ENCODE data around the gene SOCS1. TPM values are rescaled to one million over a fixed set of nuclear protein-coding genes. Genes with fewer than 3 reads are reported as not detected.
"Not testable (repeated sequence)": the region's sequence is repeated elsewhere in the genome, so short reads cannot be mapped to it uniquely, and the experiment has no call there.

The SOCS1 gene
- total and polyA plus RNA-seq, 11 donors: 0.63 to 14.8 (median 2.9) TPM

DNA sequence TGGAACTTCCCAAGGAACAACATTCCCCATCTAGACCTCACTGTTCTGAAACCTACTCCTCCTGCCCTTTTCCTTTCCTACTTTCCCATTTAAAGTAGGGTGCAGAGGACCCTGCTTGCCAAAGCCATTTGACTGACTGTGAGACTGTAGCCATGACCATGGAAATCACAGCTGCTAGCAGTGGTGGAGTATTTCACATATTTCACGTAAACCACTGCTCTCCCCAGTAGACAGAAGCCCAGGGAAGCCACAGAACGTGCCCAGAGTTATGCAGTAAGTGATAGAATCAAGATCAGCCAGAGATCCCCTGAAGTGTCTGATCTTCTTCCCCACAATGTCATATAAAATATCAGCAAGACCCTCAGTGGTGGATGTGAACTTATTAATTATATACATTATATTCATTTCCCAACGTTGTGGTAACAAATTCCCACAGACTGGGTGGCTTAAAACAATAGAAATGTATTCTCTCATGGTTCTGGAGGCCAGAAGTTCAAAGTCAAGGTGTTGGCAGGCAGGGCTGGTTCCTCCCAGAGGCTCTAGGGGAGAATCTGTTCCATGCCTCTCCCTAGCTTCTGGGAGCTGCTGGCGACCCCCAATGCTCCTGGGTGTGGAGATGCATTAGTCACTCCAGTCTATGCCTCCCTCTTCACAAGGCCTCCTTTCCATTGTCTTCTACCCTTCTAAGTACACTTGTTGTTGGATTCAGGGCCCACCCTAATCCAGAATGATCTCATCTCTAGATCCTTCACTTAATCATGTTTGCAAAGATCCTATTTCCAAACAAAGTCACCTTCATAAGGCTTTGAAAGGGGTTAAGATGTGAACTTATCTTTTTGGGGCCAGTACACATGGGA lies 45.9 kb upstream of the SOCS1 start:
- no peak overlapping the region for H3K27ac ChIP-seq
- intact Hi-C loops (cut with DNase I): no loop called here
- WGBS, 4 donors: 76 to 77% (median 77%) methylated on average over 4 of the region's 4 CpGs

GRCh38 chr16:11300560-11300892 lies 44.5 kb upstream of the SOCS1 start:
- Histone ChIP-seq H3K4me1 (peaks cover 0 to 23% (median 13%) of the 10 kb centered on the region in 12 donors), H3K9me3 (peaks cover 0 to 4% (median 0%) of the 10 kb centered on the region in 12 donors), H3K27me3 (no peaks in the 10 kb centered on the region), H3K4me3 (no peak overlapping the region), H3K27ac (no peak overlapping the region), H3K36me3 (no peaks in the 10 kb centered on the region)
- TF ChIP-seq POLR2A (IDR thresholded peaks at IDR 0.05) (no peak), CTCF (IDR thresholded peaks at IDR 0.05) (no peak)
- 89 to 93% (median 91%) methylated on average over 7 of the region's 7 CpGs for WGBS, 4 donors
- DNase-seq (peak in 1 of 5 donors; percentile 23), ATAC-seq (no peak)
- intact Hi-C loops (cut with DNase I): no loop called here

More for the DNA sequence above, 45.9 kb upstream of the SOCS1 start:
- peak in 1 of 5 donors; percentile 2 for DNase-seq
- H3K36me3 ChIP-seq: no peaks in the 10 kb centered on the region
- TF ChIP-seq CTCF (IDR thresholded peaks at IDR 0.05): no peak
- no peak for TF ChIP-seq POLR2A (IDR thresholded peaks at IDR 0.05)
- no peaks in the 10 kb centered on the region for H3K27me3 ChIP-seq
- H3K4me3 ChIP-seq: no peak overlapping the region
- H3K4me1 ChIP-seq: peaks cover 0 to 15% (median 10%) of the 10 kb centered on the region in 12 donors
- peaks cover 0 to 4% (median 0%) of the 10 kb centered on the region in 12 donors for H3K9me3 ChIP-seq
- no peak for ATAC-seq

DNA sequence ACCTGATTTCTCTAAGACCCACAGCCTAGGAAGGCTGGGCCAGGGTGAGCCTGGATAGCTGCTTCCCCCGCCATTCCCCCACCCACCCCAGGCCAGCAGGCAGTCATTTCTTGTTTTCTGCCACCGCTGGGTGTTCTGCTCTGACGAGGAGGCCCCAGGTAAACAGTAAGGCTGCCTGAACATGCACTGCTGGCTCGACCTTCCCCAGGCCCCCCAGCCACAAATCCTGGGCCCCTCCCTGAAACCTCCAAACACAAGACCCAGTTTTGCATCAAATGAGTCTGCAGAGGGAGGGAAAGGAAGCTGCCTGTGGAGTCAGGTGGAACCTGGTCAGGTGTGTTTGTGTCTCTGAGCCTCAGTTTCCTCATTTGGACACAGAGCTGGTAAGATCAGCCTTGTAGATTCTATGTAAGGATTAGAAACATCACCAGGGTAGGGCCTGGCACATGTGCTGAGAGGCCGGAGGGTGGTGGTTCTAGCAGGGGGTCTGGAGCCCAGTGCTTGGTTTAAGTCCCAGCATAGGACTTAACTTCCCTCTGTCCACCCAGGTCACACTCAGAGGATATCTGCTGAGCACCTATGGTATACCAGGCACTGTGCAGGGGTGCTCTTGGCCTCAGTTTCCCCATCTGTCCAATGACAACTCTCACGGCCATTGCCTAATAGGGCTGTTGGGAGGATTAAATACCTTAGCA lies 44.0 kb upstream of the SOCS1 start:
- intact Hi-C loops (cut with DNase I): loop anchor here in 4 of 10 donors (5.0 to 10.0 kb wide), 4 partner anchors 38 to 57 kb away; partner anchors contain the start of gene SOCS1 (in 1 of the 4)
- peaks cover 0 to 4% (median 0%) of the 10 kb centered on the region in 12 donors for H3K9me3 ChIP-seq
- DNase-seq: peak in 1 of 5 donors; percentile 4
- peaks cover 0 to 23% (median 13%) of the 10 kb centered on the region in 12 donors for H3K4me1 ChIP-seq
- H3K27me3 ChIP-seq: no peaks in the 10 kb centered on the region
- no peak overlapping the region for H3K4me3 ChIP-seq
- ATAC-seq: no peak
- WGBS, 4 donors: 77 to 91% (median 88%) methylated on average over 6 of the region's 6 CpGs
- H3K27ac ChIP-seq: no peak overlapping the region
- TF ChIP-seq CTCF (IDR thresholded peaks at IDR 0.05): no peak
- TF ChIP-seq POLR2A (IDR thresholded peaks at IDR 0.05): no peak
- H3K36me3 ChIP-seq: no peaks in the 10 kb centered on the region

GRCh38 chr16:11298950-11299547 lies 43.0 kb upstream of the SOCS1 start:
- H3K27me3 ChIP-seq, ATAC-seq, H3K36me3 ChIP-seq, H3K4me3 ChIP-seq, H3K9me3 ChIP-seq, H3K27ac ChIP-seq: not testable (repeated sequence)
- H3K4me1 ChIP-seq: peaks cover 0 to 23% (median 13%) of the 10 kb centered on the region in 12 donors
- intact Hi-C loops (cut with DNase I): loop anchor here in 4 of 10 donors (5.0 to 10.0 kb wide), 4 partner anchors 37 to 58 kb away; partner anchors contain the start of gene SOCS1 (in 1 of the 4)
- WGBS, 4 donors: 82 to 89% (median 87%) methylated on average over 13 of the region's 13 CpGs
- DNase-seq: peak in 1 of 5 donors; percentile 5

Measured in heart left ventricle (tissue), 16 donors.